Upper lobe of left lung (tissue), 4 donors: ENCODE data around the gene CYTL1.

ENCODE experiments used
- CTCF ChIP-seq, 6 experiments: fragments of 450-650 bp in 4 of 6; fragments of 200-600 bp in 2 of 6; sonication (generic) in 2 of 6; IDR thresholded peaks; one replicate each; pipeline ENCODE4 v1.5.1; 2016 to 2019; ENCODE audit warnings: antibody characterized with exemption in 6 of 6
- EP300 ChIP-seq, 4 donors: sonication (generic); formaldehyde crosslinking; IDR thresholded peaks; one replicate each; pipeline ENCODE4 v1.5.1; 2017; ENCODE audit warnings: antibody characterized with exemption in 4 of 4, control low read depth in 2 of 4
- POLR2A ChIP-seq, 4 donors: fragments of 450-650 bp; IDR thresholded peaks; one replicate each; pipeline ENCODE4 v1.5.1; 2016 to 2017; ENCODE audit warnings: antibody characterized with exemption in 4 of 4, mild to moderate bottlenecking in 2 of 4
- POLR2AphosphoS5 ChIP-seq, 2 donors: sonication (generic); formaldehyde crosslinking; IDR thresholded peaks; one replicate each; pipeline ENCODE4 v1.5.1; 2017; ENCODE audit warnings: antibody characterized with exemption in 2 of 2

- TF ChIP-seq CTCF (IDR thresholded peaks at IDR 0.05) (no peak), EP300 (IDR thresholded peaks at IDR 0.05) (no peak), POLR2AphosphoS5 (IDR thresholded peaks at IDR 0.05) (no peak), POLR2A (IDR thresholded peaks at IDR 0.05) (no peak)
Observed at GRCh38 chr4:5055411-5055810, 36.2 kb upstream of the CYTL1 start.
